ENCODE measurements around the gene TNIK. TPM values are rescaled to one million over a fixed set of nuclear protein-coding genes. Genes with fewer than 3 reads are reported as not detected.

Gene TNIK
- 1.5 TPM for total RNA-seq (ENCODE audit: unreplicated experiment)
- long read RNA-seq = 0 reads

- H3K36me3 Mint-ChIP-seq (ENCODE audit: unreplicated experiment) = no peaks in the 10 kb centered on the region
- TF ChIP-seq CTCF (IDR thresholded peaks at IDR 0.05; ENCODE audit: partially characterized antibody, unreplicated experiment) = peak; percentile 59
- H3K4me1 Mint-ChIP-seq (ENCODE audit: low read depth, unreplicated experiment) = peaks cover 11% of the 10 kb centered on the region
- H3K4me3 Mint-ChIP-seq (ENCODE audit: unreplicated experiment) = peak within 1 kb of the TSS; percentile 95
- H3K27me3 Mint-ChIP-seq (ENCODE audit: unreplicated experiment) = peaks cover 14% of the 10 kb centered on the region
- peak; percentile 73 for DNase-seq
- H3K9me3 Mint-ChIP-seq (ENCODE audit: unreplicated experiment) = no peaks in the 10 kb centered on the region
- no peak within 1 kb of the TSS for H3K27ac Mint-ChIP-seq (ENCODE audit: unreplicated experiment)
Measured at GRCh38 chr3:171459942-171460724, at the start of gene TNIK. Gene TNIK (minus strand): TSS chr3:171460405. CDS start chr3:171460063, 342 bp downstream.

GRCh38 chr3:171508676-171509075 lies 48.5 kb upstream of the TNIK start:
- Mint-ChIP-seq H3K4me1 (ENCODE audit: low read depth, unreplicated experiment) (no peaks in the 10 kb centered on the region), H3K27me3 (ENCODE audit: unreplicated experiment) (no peaks in the 10 kb centered on the region), H3K36me3 (ENCODE audit: unreplicated experiment) (no peaks in the 10 kb centered on the region), H3K4me3 (ENCODE audit: unreplicated experiment) (no peak overlapping the region), H3K27ac (ENCODE audit: unreplicated experiment) (no peak overlapping the region), H3K9me3 (ENCODE audit: unreplicated experiment) (no peaks in the 10 kb centered on the region)
- no peak for TF ChIP-seq CTCF (IDR thresholded peaks at IDR 0.05; ENCODE audit: partially characterized antibody, unreplicated experiment)
- no peak for DNase-seq

- no peaks in the 10 kb centered on the region for H3K36me3 Mint-ChIP-seq (ENCODE audit: unreplicated experiment)
Measured at GRCh38 chr3:171508206-171508605, 48.0 kb upstream of the TNIK start.

GRCh38 chr3:171506743-171507319 lies 46.6 kb upstream of the TNIK start:
- DNase-seq = no peak
- TF ChIP-seq CTCF (IDR thresholded peaks at IDR 0.05; ENCODE audit: partially characterized antibody, unreplicated experiment) = no peak
- H3K4me1 Mint-ChIP-seq (ENCODE audit: low read depth, unreplicated experiment) = no peaks in the 10 kb centered on the region
- no peaks in the 10 kb centered on the region for H3K27me3 Mint-ChIP-seq (ENCODE audit: unreplicated experiment)
- no peak overlapping the region for H3K4me3 Mint-ChIP-seq (ENCODE audit: unreplicated experiment)
- H3K9me3 Mint-ChIP-seq (ENCODE audit: unreplicated experiment) = no peaks in the 10 kb centered on the region
- no peaks in the 10 kb centered on the region for H3K36me3 Mint-ChIP-seq (ENCODE audit: unreplicated experiment)
- H3K27ac Mint-ChIP-seq (ENCODE audit: unreplicated experiment) = no peak overlapping the region

More at GRCh38 chr3:171508206-171508605, 48.0 kb upstream of the TNIK start:
- TF ChIP-seq CTCF (IDR thresholded peaks at IDR 0.05; ENCODE audit: partially characterized antibody, unreplicated experiment) = no peak
- no peak for DNase-seq
- Mint-ChIP-seq H3K27ac (ENCODE audit: unreplicated experiment) (no peak overlapping the region), H3K27me3 (ENCODE audit: unreplicated experiment) (no peaks in the 10 kb centered on the region), H3K4me1 (ENCODE audit: low read depth, unreplicated experiment) (no peaks in the 10 kb centered on the region), H3K4me3 (ENCODE audit: unreplicated experiment) (no peak overlapping the region), H3K9me3 (ENCODE audit: unreplicated experiment) (no peaks in the 10 kb centered on the region)

GRCh38 chr3:171505822-171506333 lies 45.7 kb upstream of the TNIK start:
- no peaks in the 10 kb centered on the region for H3K27me3 Mint-ChIP-seq (ENCODE audit: unreplicated experiment)
- DNase-seq = no peak

More at GRCh38 chr3:171505822-171506333, 45.7 kb upstream of the TNIK start:
- Mint-ChIP-seq H3K4me3 (ENCODE audit: unreplicated experiment) (no peak overlapping the region), H3K36me3 (ENCODE audit: unreplicated experiment) (no peaks in the 10 kb centered on the region), H3K4me1 (ENCODE audit: low read depth, unreplicated experiment) (no peaks in the 10 kb centered on the region), H3K27ac (ENCODE audit: unreplicated experiment) (no peak overlapping the region), H3K9me3 (ENCODE audit: unreplicated experiment) (no peaks in the 10 kb centered on the region)
- no peak for TF ChIP-seq CTCF (IDR thresholded peaks at IDR 0.05; ENCODE audit: partially characterized antibody, unreplicated experiment)

All from glutamatergic neuron (in vitro differentiated cells).